Liver (tissue), 9 donors: Measurements from ENCODE around the gene CYP1B1. TPM values are rescaled to one million over a fixed set of nuclear protein-coding genes. Genes with fewer than 3 reads are reported as not detected.
A peak's percentile ranks its signal among the peaks of the same experiment; 100 is the strongest.

ENCODE experiments used
- DNase-seq: peaks from one replicate; pipeline ENCODE4 v3.0.0-alpha.2; 2017; ENCODE audit warnings: low spot score
- H3K27ac ChIP-seq, 2 donors: one replicate each; pipeline ENCODE4 v1.7.0; 2013; ENCODE audit warnings: inconsistent platforms in 2 of 2, low read length in 2 of 2, control low read depth in 1 of 2, low read depth in 1 of 2, mild to moderate bottlenecking in 1 of 2
- H3K27me3 ChIP-seq, 4 donors: one replicate each; pipeline versions ENCODE4 v1.6.1 to v1.7.0; 2013; ENCODE audit warnings: low read length in 3 of 4, inconsistent platforms in 1 of 4, mild to moderate bottlenecking in 1 of 4, moderate library complexity in 1 of 4; ENCODE audit not compliant: control insufficient read depth in 4 of 4, insufficient read depth in 4 of 4
- H3K36me3 ChIP-seq, 4 donors: one replicate each; pipeline versions ENCODE4 v1.6.1 to v1.7.0; 2013; ENCODE audit warnings: low read length in 3 of 4, mild to moderate bottlenecking in 3 of 4, low read depth in 1 of 4, moderate library complexity in 1 of 4; ENCODE audit not compliant: control insufficient read depth in 4 of 4, insufficient read depth in 3 of 4
- H3K4me1 ChIP-seq, 4 donors: one replicate each; pipeline versions ENCODE4 v1.6.1 to v1.7.0; 2013; ENCODE audit warnings: low read length in 3 of 4, mild to moderate bottlenecking in 3 of 4, moderate library complexity in 1 of 4; ENCODE audit not compliant: control insufficient read depth in 4 of 4, insufficient read depth in 4 of 4
- H3K4me3 ChIP-seq, 3 donors: one replicate each; pipeline versions ENCODE4 v1.6.1 to v1.7.0; 2013; ENCODE audit warnings: low read length in 3 of 3, control low read depth in 1 of 3, low read depth in 1 of 3, mild to moderate bottlenecking in 1 of 3
- H3K9ac ChIP-seq, 2 donors: one replicate each; pipeline ENCODE4 v1.7.0; 2013; ENCODE audit warnings: low read length in 2 of 2, mild to moderate bottlenecking in 2 of 2, moderate library complexity in 2 of 2, control low read depth in 1 of 2, low read depth in 1 of 2
- H3K9me3 ChIP-seq, 4 donors: one replicate each; pipeline versions ENCODE4 v1.6.1 to v1.7.0; 2013; ENCODE audit warnings: low read length in 3 of 4; ENCODE audit not compliant: control insufficient read depth in 4 of 4
- FOXA2 ChIP-seq: IDR thresholded peaks from 2 replicates; pipeline ENCODE4 v1.6.1; 2016; ENCODE audit warnings: antibody characterized with exemption
- GABPA ChIP-seq, 2 donors: IDR thresholded peaks in 1 of 2; conservative IDR thresholded peaks in 1 of 2; 2 replicates each; pipeline ENCODE4 v1.6.1; 2016; ENCODE audit warnings: antibody characterized with exemption in 2 of 2, mild to moderate bottlenecking in 1 of 2, moderate library complexity in 1 of 2
- HNF4A ChIP-seq, 2 donors: conservative IDR thresholded peaks; 2 replicates each; pipeline ENCODE4 v1.6.1; 2016; ENCODE audit warnings: antibody characterized with exemption in 2 of 2, mild to moderate bottlenecking in 2 of 2
- HNF4G ChIP-seq: IDR thresholded peaks from 2 replicates; pipeline ENCODE4 v1.6.1; 2016; ENCODE audit warnings: antibody characterized with exemption
- JUND ChIP-seq, 2 donors: IDR thresholded peaks; 2 replicates each; pipeline ENCODE4 v1.6.1; 2016; ENCODE audit warnings: antibody characterized with exemption in 2 of 2
- NR2F2 ChIP-seq: IDR thresholded peaks from 2 replicates; pipeline ENCODE4 v1.6.1; 2016; ENCODE audit warnings: antibody characterized with exemption
- RAD21 ChIP-seq, 2 donors: IDR thresholded peaks; 2 replicates each; pipeline ENCODE4 v1.6.1; 2016; ENCODE audit warnings: antibody characterized with exemption in 2 of 2, mild to moderate bottlenecking in 2 of 2
- RXRA ChIP-seq, 2 donors: IDR thresholded peaks; 2 replicates each; pipeline ENCODE4 v1.6.1; 2017 to 2018; ENCODE audit warnings: antibody characterized with exemption in 2 of 2, mild to moderate bottlenecking in 1 of 2
- SP1 ChIP-seq: IDR thresholded peaks from 2 replicates; pipeline ENCODE4 v1.6.1; 2018; ENCODE audit warnings: antibody characterized with exemption, mild to moderate bottlenecking
- TAF1 ChIP-seq: conservative IDR thresholded peaks from 2 replicates; pipeline ENCODE4 v1.6.1; 2016; ENCODE audit warnings: antibody characterized with exemption, mild to moderate bottlenecking
- YY1 ChIP-seq: IDR thresholded peaks from 2 replicates; pipeline ENCODE4 v1.6.1; 2016; ENCODE audit warnings: antibody characterized with exemption, mild to moderate bottlenecking
- WGBS: extraction: QIAGEN DNeasy Blood & Tissue Kit; methylation state at CpG from one replicate; pipeline ENCODE4 v1.1.7; 2013; 5-methylcytosine and 5-hydroxymethylcytosine counted together
- polyA plus RNA-seq, 2 donors: library from polyadenylated mRNA; stranded (reverse) in 1 of 2; unstranded in 1 of 2; fragments of 200-250 nt in 1 of 2; fragments of >200 nt in 1 of 2; fragmentation: Nextera tagmentation in 1 of 2; extraction: Ambion mirVana in 1 of 2; gene quantifications; one replicate each; pipeline versions ENCODE4 v1.2.1 to v1.2.3, GENCODE V29; 2013 to 2015
- total RNA-seq, 2 donors: library from RNA; depleted of rRNA; stranded (reverse); fragments of >200 nt; gene quantifications; one replicate each; pipeline ENCODE4 v1.2.3, GENCODE V29; 2014
- TF ChIP-seq, protein P1 (sequence below): IDR thresholded peaks from 2 replicates; pipeline ENCODE4 v1.6.1; 2016; ENCODE audit warnings: antibody characterized with exemption
- TF ChIP-seq, protein P2 (sequence below): IDR thresholded peaks from 2 replicates; pipeline ENCODE4 v1.6.1; 2016; ENCODE audit warnings: antibody characterized with exemption
- TF ChIP-seq, protein P3 (sequence below): IDR thresholded peaks from 2 replicates; pipeline ENCODE4 v1.6.1; 2016; ENCODE audit warnings: antibody characterized with exemption
- TF ChIP-seq, protein P4 (sequence below): IDR thresholded peaks from 2 replicates; pipeline ENCODE4 v1.6.1; 2016; ENCODE audit warnings: antibody characterized with exemption, mild to moderate bottlenecking
- donor health status: healthy.
- donor health status: healthy.
- donor health status: healthy.
- donor health status: healthy.
- donor health status: healthy.

Gene CYP1B1
- total and polyA plus RNA-seq, 4 donors: 0.84 to 6.8 (median 3.2) TPM

DNA sequence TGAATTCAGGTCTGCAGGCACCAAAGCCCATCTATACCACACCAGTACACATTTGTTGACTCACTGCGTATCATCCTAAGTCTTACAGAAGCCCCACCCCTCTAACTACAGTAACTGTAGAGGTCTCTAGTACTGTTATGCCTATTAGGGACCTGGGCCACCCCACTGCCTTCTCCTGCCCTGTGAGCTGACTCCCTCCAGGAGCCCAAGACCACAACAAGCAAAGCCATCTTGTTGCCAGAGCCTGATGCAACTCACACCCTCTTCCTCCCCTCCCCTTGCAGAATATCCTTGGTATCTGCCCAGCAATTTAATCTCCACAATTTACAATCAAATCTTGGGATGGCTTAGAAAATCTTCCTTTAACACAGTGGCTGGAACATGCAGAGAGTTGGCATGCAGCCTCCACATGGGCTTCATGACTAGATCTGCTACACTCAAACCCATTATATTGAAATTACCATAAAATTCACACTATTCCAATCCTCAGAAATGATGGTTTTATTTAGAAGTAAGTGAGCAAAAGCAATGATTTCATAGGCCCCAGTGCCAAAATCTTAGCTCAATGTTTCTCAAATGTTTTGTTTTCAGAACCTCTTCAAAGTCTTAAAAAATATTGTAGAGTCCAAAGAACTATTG is 17.7 kb upstream of the CYP1B1 start:
- Histone ChIP-seq H3K27me3 (no peaks in the 10 kb centered on the region), H3K27ac (no peak overlapping the region), H3K4me3 (no peak overlapping the region), H3K9ac (no peak overlapping the region), H3K36me3 (no peaks in the 10 kb centered on the region), H3K9me3 (no peaks in the 10 kb centered on the region), H3K4me1 (peaks cover 1 to 8% (median 5%) of the 10 kb centered on the region in 4 donors)
- TF ChIP-seq HNF4A (conservative IDR thresholded peaks at IDR 0.05) (no peak), JUND (IDR thresholded peaks at IDR 0.05) (no peak), RAD21 (IDR thresholded peaks at IDR 0.05) (no peak), HNF4G (no peak), RXRA (IDR thresholded peaks at IDR 0.05) (no peak)
- TF ChIP-seq, protein P1, sequence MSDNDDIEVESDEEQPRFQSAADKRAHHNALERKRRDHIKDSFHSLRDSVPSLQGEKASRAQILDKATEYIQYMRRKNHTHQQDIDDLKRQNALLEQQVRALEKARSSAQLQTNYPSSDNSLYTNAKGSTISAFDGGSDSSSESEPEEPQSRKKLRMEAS: no peak
- TF ChIP-seq, protein P2, sequence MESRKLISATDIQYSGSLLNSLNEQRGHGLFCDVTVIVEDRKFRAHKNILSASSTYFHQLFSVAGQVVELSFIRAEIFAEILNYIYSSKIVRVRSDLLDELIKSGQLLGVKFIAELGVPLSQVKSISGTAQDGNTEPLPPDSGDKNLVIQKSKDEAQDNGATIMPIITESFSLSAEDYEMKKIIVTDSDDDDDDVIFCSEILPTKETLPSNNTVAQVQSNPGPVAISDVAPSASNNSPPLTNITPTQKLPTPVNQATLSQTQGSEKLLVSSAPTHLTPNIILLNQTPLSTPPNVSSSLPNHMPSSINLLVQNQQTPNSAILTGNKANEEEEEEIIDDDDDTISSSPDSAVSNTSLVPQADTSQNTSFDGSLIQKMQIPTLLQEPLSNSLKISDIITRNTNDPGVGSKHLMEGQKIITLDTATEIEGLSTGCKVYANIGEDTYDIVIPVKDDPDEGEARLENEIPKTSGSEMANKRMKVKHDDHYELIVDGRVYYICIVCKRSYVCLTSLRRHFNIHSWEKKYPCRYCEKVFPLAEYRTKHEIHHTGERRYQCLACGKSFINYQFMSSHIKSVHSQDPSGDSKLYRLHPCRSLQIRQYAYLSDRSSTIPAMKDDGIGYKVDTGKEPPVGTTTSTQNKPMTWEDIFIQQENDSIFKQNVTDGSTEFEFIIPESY: no peak
- TF ChIP-seq, protein P3, sequence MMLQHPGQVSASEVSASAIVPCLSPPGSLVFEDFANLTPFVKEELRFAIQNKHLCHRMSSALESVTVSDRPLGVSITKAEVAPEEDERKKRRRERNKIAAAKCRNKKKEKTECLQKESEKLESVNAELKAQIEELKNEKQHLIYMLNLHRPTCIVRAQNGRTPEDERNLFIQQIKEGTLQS: no peak
- WGBS: 100% methylated on average over 1 of the region's 1 CpG
- no peak for DNase-seq

DNA sequence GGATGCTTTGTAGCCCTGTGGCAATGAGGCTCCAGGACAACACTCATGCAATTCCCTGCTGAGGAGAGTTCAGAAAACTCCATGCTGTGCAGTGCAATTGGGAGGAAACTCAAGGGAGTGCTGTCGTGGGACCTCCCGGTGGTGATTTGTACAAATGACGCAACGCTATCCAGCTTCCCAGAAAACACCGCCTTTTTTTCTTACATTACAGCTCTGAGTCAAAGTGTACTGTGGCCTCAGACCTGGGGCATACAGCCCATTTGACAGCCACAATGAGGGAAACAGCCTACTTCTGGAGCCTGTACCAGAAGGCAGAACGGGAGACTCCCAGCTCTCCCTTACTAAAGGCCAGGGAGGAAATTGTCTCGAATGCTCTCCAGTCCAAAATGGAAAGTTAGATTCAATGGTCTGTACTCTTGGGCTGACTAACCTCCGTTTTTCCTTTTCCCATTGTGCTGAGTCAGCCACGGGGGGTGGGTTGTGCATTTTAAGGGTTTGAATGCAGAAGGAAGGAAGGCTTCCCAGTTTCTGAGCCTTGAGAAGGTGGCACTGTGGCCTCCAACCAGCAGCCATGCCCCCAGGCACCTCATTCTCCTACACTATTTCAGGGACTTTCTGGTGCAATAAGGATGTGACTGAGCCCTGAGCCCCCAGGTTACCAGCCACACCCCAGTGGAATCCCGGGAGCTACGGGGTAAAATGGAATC is 16.4 kb upstream of the CYP1B1 start:
- no peak overlapping the region for H3K4me3 ChIP-seq
- H3K27me3 ChIP-seq: no peaks in the 10 kb centered on the region
- DNase-seq: no peak
- 60% methylated on average over 11 of the region's 11 CpGs for WGBS
- H3K36me3 ChIP-seq: no peaks in the 10 kb centered on the region
- H3K27ac ChIP-seq: no peak overlapping the region
- peaks cover 0 to 8% (median 0%) of the 10 kb centered on the region in 4 donors for H3K4me1 ChIP-seq
- TF ChIP-seq GABPA (IDR thresholded peaks at IDR 0.05 in 1 of 2, conservative IDR thresholded peaks at IDR 0.05 in 1 of 2): no peak
- TF ChIP-seq NR2F2: no peak
- TF ChIP-seq RXRA (IDR thresholded peaks at IDR 0.05): peak in 1 of 2 donors; percentile 82
- TF ChIP-seq YY1: peak; percentile 73
- TF ChIP-seq RAD21 (IDR thresholded peaks at IDR 0.05): peak in 1 of 2 donors; percentile 29
- TF ChIP-seq, protein P1: peak; percentile 56
- TF ChIP-seq, protein P2: no peak
- TF ChIP-seq, protein P4, sequence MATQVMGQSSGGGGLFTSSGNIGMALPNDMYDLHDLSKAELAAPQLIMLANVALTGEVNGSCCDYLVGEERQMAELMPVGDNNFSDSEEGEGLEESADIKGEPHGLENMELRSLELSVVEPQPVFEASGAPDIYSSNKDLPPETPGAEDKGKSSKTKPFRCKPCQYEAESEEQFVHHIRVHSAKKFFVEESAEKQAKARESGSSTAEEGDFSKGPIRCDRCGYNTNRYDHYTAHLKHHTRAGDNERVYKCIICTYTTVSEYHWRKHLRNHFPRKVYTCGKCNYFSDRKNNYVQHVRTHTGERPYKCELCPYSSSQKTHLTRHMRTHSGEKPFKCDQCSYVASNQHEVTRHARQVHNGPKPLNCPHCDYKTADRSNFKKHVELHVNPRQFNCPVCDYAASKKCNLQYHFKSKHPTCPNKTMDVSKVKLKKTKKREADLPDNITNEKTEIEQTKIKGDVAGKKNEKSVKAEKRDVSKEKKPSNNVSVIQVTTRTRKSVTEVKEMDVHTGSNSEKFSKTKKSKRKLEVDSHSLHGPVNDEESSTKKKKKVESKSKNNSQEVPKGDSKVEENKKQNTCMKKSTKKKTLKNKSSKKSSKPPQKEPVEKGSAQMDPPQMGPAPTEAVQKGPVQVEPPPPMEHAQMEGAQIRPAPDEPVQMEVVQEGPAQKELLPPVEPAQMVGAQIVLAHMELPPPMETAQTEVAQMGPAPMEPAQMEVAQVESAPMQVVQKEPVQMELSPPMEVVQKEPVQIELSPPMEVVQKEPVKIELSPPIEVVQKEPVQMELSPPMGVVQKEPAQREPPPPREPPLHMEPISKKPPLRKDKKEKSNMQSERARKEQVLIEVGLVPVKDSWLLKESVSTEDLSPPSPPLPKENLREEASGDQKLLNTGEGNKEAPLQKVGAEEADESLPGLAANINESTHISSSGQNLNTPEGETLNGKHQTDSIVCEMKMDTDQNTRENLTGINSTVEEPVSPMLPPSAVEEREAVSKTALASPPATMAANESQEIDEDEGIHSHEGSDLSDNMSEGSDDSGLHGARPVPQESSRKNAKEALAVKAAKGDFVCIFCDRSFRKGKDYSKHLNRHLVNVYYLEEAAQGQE: peak; percentile 63
- TF ChIP-seq JUND (IDR thresholded peaks at IDR 0.05): peak in 1 of 2 donors; percentile 68
- TF ChIP-seq TAF1: no peak
- no peak for TF ChIP-seq SP1
- TF ChIP-seq HNF4A (conservative IDR thresholded peaks at IDR 0.05): peak in 1 of 2 donors; percentile 75
- TF ChIP-seq FOXA2: no peak
- H3K9ac ChIP-seq: no peak overlapping the region
- no peaks in the 10 kb centered on the region for H3K9me3 ChIP-seq
